ENCODE results near the gene HYKK.
"Not testable (repeated sequence)": the region's sequence is repeated elsewhere in the genome, so short reads cannot be mapped to it uniquely, and the experiment has no call there.

Gene HYKK

GRCh38 chr15:78540141-78540870 is 32.9 kb downstream of the HYKK start, which contains the start of gene PSMA4:
Gene PSMA4, plus strand, starts transcription at chr15:78540444. Its CDS starts 1,484 bp downstream, at chr15:78541928.
- DNase-seq (ENCODE audit: low read depth in 2 of 2), result peak; percentile 91 to 93

- DNase-seq (ENCODE audit: low read depth in 2 of 2), result no peak
These were observed 33.7 kb downstream of the HYKK start for GRCh38 chr15:78540871-78541743.

- DNase-seq (ENCODE audit: low read depth in 2 of 2), result no peak
These were observed 34.3 kb downstream of the HYKK start for GRCh38 chr15:78541744-78542034.

GRCh38 chr15:78542647-78543046 is 35.3 kb downstream of the HYKK start:
- DNase-seq (ENCODE audit: low read depth in 2 of 2), result no peak

- no peak for DNase-seq (ENCODE audit: low read depth in 2 of 2)
These were observed 42.8 kb downstream of the HYKK start for GRCh38 chr15:78550194-78550593.

- DNase-seq (ENCODE audit: low read depth in 2 of 2), result no peak
These were observed 43.4 kb downstream of the HYKK start for GRCh38 chr15:78550815-78551214.

- DNase-seq (ENCODE audit: low read depth in 2 of 2), result no peak
These were observed 44.5 kb downstream of the HYKK start for GRCh38 chr15:78551902-78552301.

GRCh38 chr15:78552597-78552996 is 45.2 kb downstream of the HYKK start:
- no peak for DNase-seq (ENCODE audit: low read depth in 2 of 2)

GRCh38 chr15:78560201-78560600 is 52.8 kb downstream of the HYKK start:
- not testable (repeated sequence) for DNase-seq (ENCODE audit: low read depth in 2 of 2)

- DNase-seq (ENCODE audit: low read depth in 2 of 2), result no peak
These were observed 54.1 kb downstream of the HYKK start for GRCh38 chr15:78561490-78561889.

- no peak for DNase-seq (ENCODE audit: low read depth in 2 of 2)
These were observed 55.7 kb downstream of the HYKK start for GRCh38 chr15:78563092-78563491.

GRCh38 chr15:78564743-78565096 is 57.3 kb downstream of the HYKK start:
- no peak for DNase-seq (ENCODE audit: low read depth in 2 of 2)

- peak; percentile 58 to 70 for DNase-seq (ENCODE audit: low read depth in 2 of 2)
These were observed 57.9 kb downstream of the HYKK start, which contains the start of gene CHRNA5 for GRCh38 chr15:78565097-78565950. Gene CHRNA5, plus strand, starts transcription at chr15:78565520. Its CDS starts 200 bp downstream, at chr15:78565720.

- no peak for DNase-seq (ENCODE audit: low read depth in 2 of 2)
These were observed 58.8 kb downstream of the HYKK start for GRCh38 chr15:78565951-78566774.

GRCh38 chr15:78567531-78567930 is 60.2 kb downstream of the HYKK start:
- DNase-seq (ENCODE audit: low read depth in 2 of 2), result no peak

- DNase-seq (ENCODE audit: low read depth in 2 of 2), result no peak
These were observed 63.3 kb downstream of the HYKK start for GRCh38 chr15:78570710-78571109.

GRCh38 chr15:78571382-78571781 is 64.0 kb downstream of the HYKK start:
- no peak for DNase-seq (ENCODE audit: low read depth in 2 of 2)

- DNase-seq (ENCODE audit: low read depth in 2 of 2), result no peak
These were observed 66.0 kb downstream of the HYKK start for GRCh38 chr15:78573416-78573815.

GRCh38 chr15:78574944-78575343 is 67.6 kb downstream of the HYKK start:
- no peak for DNase-seq (ENCODE audit: low read depth in 2 of 2)

All from stimulated activated CD8-positive, alpha-beta memory T cell treated with anti-CD3 and anti-CD28 coated beads, Interleukin-7, amount 100 ng/mL, for 4 hours (primary cell).